Measurements from ENCODE around the gene LAPTM4A. TPM values are rescaled to one million over a fixed set of nuclear protein-coding genes. Genes with fewer than 3 reads are reported as not detected.

LAPTM4A gene
- total RNA-seq, 1 donor from 2014 or later: 300 TPM

DNA sequence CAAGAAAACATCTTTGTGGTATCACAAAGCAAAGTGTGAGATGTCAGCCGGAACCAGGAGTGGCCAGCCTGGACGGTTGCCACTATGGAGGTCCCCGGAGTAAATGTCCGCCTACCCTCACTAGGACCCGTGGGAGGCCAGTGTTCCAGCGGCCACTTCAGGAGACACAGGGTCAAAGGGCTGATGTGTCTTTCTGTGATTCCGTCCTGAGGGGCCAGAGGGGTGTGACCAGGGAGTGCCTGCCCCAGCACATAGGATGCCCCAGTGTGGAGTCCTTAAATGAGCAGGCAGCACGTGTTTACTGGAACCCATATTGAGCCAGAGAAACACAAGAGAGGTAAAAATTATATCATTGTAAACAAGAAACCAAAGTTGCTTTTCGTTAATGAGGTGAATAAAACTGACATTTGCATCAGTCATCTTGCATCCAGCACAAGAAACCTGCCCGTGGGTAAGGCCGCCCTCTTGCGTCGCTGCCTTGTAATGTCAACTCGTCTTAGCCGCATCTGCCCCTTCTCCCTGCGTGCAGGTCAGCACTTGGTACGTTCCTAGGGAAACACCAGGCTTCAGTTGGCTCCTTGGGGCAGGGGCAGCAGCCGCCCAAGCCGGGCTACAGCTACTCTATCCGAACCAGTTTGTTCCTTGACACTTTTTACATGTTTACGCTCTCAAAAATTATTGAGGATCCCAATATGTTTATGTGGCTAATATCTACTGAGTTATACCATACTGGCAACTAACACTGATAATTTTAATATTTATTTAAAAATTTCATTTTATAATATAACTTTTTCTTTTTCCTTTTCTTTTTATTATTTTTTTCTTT lies 46.7 kb upstream of the LAPTM4A start:
- Histone ChIP-seq H3K4me3 (ENCODE audit: insufficient read depth, low read depth, low read length) (no peak overlapping the region), H3K27me3 (ENCODE audit: insufficient read depth, low read length) (no peaks in the 10 kb centered on the region), H3K9me3 (ENCODE audit: insufficient read depth, low read depth, low read length) (peaks cover 16% of the 10 kb centered on the region), H3K4me1 (ENCODE audit: insufficient read depth, low read length) (peaks cover 4% of the 10 kb centered on the region), H4K20me1 (ENCODE audit: insufficient read depth, low read length) (no peaks in the 10 kb centered on the region), H2AFZ (ENCODE audit: low read depth, low read length) (no peak overlapping the region), H3K9ac (ENCODE audit: low read length) (no peak overlapping the region), H3K4me2 (ENCODE audit: low read length) (peak overlapping the region; percentile 21), H3K27ac (ENCODE audit: low read depth, low read length) (no peak overlapping the region), H3K36me3 (ENCODE audit: insufficient read depth, low read length) (no peaks in the 10 kb centered on the region), H3K79me2 (ENCODE audit: insufficient read depth, low read length) (no peaks in the 10 kb centered on the region)
- TF ChIP-seq EZH2 (IDR thresholded peaks at IDR 0.05; ENCODE audit: insufficient read depth, low read length): no peak
- TF ChIP-seq, protein P1, sequence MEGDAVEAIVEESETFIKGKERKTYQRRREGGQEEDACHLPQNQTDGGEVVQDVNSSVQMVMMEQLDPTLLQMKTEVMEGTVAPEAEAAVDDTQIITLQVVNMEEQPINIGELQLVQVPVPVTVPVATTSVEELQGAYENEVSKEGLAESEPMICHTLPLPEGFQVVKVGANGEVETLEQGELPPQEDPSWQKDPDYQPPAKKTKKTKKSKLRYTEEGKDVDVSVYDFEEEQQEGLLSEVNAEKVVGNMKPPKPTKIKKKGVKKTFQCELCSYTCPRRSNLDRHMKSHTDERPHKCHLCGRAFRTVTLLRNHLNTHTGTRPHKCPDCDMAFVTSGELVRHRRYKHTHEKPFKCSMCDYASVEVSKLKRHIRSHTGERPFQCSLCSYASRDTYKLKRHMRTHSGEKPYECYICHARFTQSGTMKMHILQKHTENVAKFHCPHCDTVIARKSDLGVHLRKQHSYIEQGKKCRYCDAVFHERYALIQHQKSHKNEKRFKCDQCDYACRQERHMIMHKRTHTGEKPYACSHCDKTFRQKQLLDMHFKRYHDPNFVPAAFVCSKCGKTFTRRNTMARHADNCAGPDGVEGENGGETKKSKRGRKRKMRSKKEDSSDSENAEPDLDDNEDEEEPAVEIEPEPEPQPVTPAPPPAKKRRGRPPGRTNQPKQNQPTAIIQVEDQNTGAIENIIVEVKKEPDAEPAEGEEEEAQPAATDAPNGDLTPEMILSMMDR (IDR thresholded peaks at IDR 0.05; ENCODE audit: insufficient read depth, low read depth, low read length): peak; percentile 83
- no peak overlapping the region for H3K27ac Mint-ChIP-seq (ENCODE audit: unreplicated experiment)
- H3K4me1 Mint-ChIP-seq (ENCODE audit: low read depth, unreplicated experiment): peaks cover 5% of the 10 kb centered on the region
- peak; percentile 67 for DNase-seq (ENCODE audit: low read depth)
- H3K36me3 Mint-ChIP-seq (ENCODE audit: low read depth, unreplicated experiment): no peaks in the 10 kb centered on the region
- H3K27me3 Mint-ChIP-seq (ENCODE audit: low read depth, unreplicated experiment): peaks cover 6% of the 10 kb centered on the region
- peaks cover 11% of the 10 kb centered on the region for H3K9me3 Mint-ChIP-seq (ENCODE audit: unreplicated experiment)
- no peak for FAIRE-seq
- no peak overlapping the region for H3K4me3 Mint-ChIP-seq (ENCODE audit: unreplicated experiment)

DNA sequence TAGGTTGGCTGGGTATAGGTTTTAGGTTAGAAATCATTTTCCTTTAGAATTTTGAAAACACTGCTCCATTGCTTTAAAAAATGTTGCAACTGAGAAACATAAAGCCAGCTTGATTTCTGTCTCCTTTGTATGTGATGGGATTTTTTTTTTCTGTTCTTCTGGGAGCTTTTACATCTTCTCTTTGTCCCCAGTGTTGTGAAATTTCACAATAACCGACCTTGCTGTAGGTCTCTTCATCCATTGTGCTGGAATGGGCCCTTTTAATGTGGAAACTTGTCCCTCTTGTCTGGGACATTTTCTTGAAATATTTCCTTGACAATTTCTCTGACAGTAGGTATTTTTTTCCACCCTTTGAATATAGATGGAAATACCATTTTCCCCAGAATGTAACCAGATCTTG lies 44.0 kb upstream of the LAPTM4A start:
- peaks cover 21% of the 10 kb centered on the region for H3K4me1 Mint-ChIP-seq (ENCODE audit: low read depth, unreplicated experiment)
- Histone ChIP-seq H3K4me3 (ENCODE audit: insufficient read depth, low read depth, low read length) (no peak overlapping the region), H3K9me3 (ENCODE audit: insufficient read depth, low read depth, low read length) (no peaks in the 10 kb centered on the region)

More for the DNA sequence above, 44.0 kb upstream of the LAPTM4A start:
- Mint-ChIP-seq H3K9me3 (ENCODE audit: unreplicated experiment) (no peaks in the 10 kb centered on the region), H3K4me3 (ENCODE audit: unreplicated experiment) (no peak overlapping the region), H3K27ac (ENCODE audit: unreplicated experiment) (no peak overlapping the region), H3K27me3 (ENCODE audit: low read depth, unreplicated experiment) (peaks cover 5% of the 10 kb centered on the region), H3K36me3 (ENCODE audit: low read depth, unreplicated experiment) (no peaks in the 10 kb centered on the region)
- Histone ChIP-seq H3K4me2 (ENCODE audit: low read length) (no peak overlapping the region), H3K4me1 (ENCODE audit: insufficient read depth, low read length) (peaks cover 22% of the 10 kb centered on the region), H3K36me3 (ENCODE audit: insufficient read depth, low read length) (no peaks in the 10 kb centered on the region), H3K27ac (ENCODE audit: low read depth, low read length) (no peak overlapping the region), H2AFZ (ENCODE audit: low read depth, low read length) (no peak overlapping the region), H3K27me3 (ENCODE audit: insufficient read depth, low read length) (no peaks in the 10 kb centered on the region), H3K79me2 (ENCODE audit: insufficient read depth, low read length) (no peaks in the 10 kb centered on the region), H4K20me1 (ENCODE audit: insufficient read depth, low read length) (no peaks in the 10 kb centered on the region), H3K9ac (ENCODE audit: low read length) (no peak overlapping the region)
- TF ChIP-seq, protein P1 (IDR thresholded peaks at IDR 0.05; ENCODE audit: insufficient read depth, low read depth, low read length): no peak
- no peak for TF ChIP-seq EZH2 (IDR thresholded peaks at IDR 0.05; ENCODE audit: insufficient read depth, low read length)
- FAIRE-seq: no peak
- DNase-seq (ENCODE audit: low read depth): no peak
